Endothelial cell (in vitro differentiated cells): Measurements from ENCODE around the gene XYLT1. TPM values are rescaled to one million over a fixed set of nuclear protein-coding genes. Genes with fewer than 3 reads are reported as not detected.

Source experiments
- DNase-seq: peaks from one replicate; pipeline ENCODE4 v3.0.0; 2021; ENCODE audit warnings: low spot score
- H3K27ac Mint-ChIP-seq: one replicate; pipeline ENCODE4 v1.8.0; 2021; ENCODE audit warnings: mixed read lengths, inconsistent platforms; ENCODE audit not compliant: unreplicated experiment
- H3K27me3 Mint-ChIP-seq: one replicate; pipeline ENCODE4 v1.8.0; 2021; ENCODE audit warnings: mild to moderate bottlenecking, moderate library complexity, mixed read lengths, inconsistent platforms; ENCODE audit not compliant: unreplicated experiment
- H3K36me3 Mint-ChIP-seq: one replicate; pipeline ENCODE4 v1.8.0; 2021; ENCODE audit warnings: mild to moderate bottlenecking, low read depth, mixed read lengths, inconsistent platforms; ENCODE audit not compliant: unreplicated experiment
- H3K4me1 Mint-ChIP-seq: one replicate; pipeline ENCODE4 v1.8.0; 2021; ENCODE audit warnings: mild to moderate bottlenecking, mixed read lengths, inconsistent platforms; ENCODE audit not compliant: unreplicated experiment
- H3K4me3 Mint-ChIP-seq: one replicate; pipeline ENCODE4 v1.8.0; 2021; ENCODE audit warnings: mild to moderate bottlenecking, mixed read lengths, inconsistent platforms; ENCODE audit not compliant: unreplicated experiment
- H3K9me3 Mint-ChIP-seq: one replicate; pipeline ENCODE4 v1.8.0; 2021; ENCODE audit warnings: mixed read lengths, inconsistent platforms; ENCODE audit not compliant: unreplicated experiment
- total RNA-seq: library from RNA; stranded (reverse); fragmentation: NEBNext Ultra II Directional; extraction: Animal tissue kit (Norgen Biotek cat#: 25700); gene quantifications from one replicate; pipeline ENCODE4 v1.2.1, GENCODE V29; 2021; ENCODE audit not compliant: unreplicated experiment
- TF ChIP-seq, protein P1 (sequence below): fragments of 200-600 bp; sonication (generic); IDR thresholded peaks from one replicate; pipeline ENCODE4 v1.5.0; 2021; ENCODE audit warnings: antibody characterized with exemption; ENCODE audit not compliant: unreplicated experiment

XYLT1 gene
- total RNA-seq, 1 donor from 2014 or later: 11.1 TPM

DNA sequence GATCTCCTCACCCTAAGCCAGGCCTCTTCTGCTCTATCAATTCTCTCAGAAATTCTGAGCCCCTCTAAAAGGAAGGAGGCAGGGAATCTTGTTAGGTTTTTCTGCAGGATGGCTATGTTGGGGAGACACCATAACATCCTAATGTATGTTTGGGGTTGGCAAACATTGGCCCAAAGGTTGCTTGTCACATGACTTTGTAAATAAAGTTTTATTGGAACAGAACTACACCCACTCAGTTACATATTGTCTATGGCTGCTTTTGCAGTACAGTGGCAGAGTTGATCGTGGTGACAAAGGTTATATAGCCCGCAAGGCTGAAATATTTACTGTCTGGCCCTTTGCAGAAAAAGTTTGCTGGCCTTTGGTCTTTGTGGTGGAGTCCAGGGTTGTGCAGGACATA, 409.4 kb downstream of the XYLT1 start:
- no peaks in the 10 kb centered on the region for H3K9me3 Mint-ChIP-seq
- no peaks in the 10 kb centered on the region for H3K4me1 Mint-ChIP-seq
- TF ChIP-seq, protein P1, sequence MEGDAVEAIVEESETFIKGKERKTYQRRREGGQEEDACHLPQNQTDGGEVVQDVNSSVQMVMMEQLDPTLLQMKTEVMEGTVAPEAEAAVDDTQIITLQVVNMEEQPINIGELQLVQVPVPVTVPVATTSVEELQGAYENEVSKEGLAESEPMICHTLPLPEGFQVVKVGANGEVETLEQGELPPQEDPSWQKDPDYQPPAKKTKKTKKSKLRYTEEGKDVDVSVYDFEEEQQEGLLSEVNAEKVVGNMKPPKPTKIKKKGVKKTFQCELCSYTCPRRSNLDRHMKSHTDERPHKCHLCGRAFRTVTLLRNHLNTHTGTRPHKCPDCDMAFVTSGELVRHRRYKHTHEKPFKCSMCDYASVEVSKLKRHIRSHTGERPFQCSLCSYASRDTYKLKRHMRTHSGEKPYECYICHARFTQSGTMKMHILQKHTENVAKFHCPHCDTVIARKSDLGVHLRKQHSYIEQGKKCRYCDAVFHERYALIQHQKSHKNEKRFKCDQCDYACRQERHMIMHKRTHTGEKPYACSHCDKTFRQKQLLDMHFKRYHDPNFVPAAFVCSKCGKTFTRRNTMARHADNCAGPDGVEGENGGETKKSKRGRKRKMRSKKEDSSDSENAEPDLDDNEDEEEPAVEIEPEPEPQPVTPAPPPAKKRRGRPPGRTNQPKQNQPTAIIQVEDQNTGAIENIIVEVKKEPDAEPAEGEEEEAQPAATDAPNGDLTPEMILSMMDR: no peak
- no peak for DNase-seq
- no peaks in the 10 kb centered on the region for H3K27me3 Mint-ChIP-seq
- no peak overlapping the region for H3K27ac Mint-ChIP-seq
- H3K36me3 Mint-ChIP-seq: peaks cover 4% of the 10 kb centered on the region
- no peak overlapping the region for H3K4me3 Mint-ChIP-seq

DNA sequence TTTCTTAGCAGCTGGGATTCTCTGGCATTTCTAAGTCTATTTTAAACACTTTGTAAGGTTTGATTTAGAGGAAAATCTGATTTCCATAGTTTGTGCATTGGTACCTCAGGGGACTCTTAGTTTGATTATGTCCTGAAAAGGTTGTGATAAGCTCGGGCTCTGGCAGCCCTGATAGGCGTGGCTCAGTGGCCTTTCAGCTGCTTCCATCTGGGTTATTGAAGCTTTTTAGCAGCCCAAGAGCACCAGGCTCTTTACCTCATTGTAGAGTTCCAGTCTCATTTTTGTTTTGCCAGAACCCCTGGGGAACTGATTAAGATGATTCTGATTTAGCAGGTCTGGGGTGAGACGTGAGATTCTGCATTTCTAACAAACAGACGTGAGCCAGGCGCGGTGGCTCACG, 412.3 kb downstream of the XYLT1 start:
- H3K9me3 Mint-ChIP-seq: no peaks in the 10 kb centered on the region

DNA sequence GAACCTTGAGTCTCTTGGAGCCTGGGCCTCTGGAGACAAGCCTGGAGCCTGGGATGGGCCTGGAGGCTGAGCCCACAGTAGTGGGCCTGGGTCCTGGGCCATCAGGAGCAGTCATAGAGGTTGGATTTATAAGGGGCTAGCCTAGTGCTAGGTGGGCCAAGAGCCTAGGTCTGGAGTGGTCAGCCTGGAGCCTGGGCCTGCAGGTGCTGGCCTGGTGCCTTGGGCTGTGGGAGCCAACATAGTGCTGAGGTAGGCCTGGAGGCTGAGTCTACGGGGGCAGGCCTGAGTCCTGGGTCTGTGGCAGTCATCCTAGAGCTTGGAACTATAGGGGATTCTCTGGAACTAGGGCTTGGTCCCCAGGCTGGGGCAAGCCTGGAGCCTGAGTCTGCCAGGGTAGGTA, 414.1 kb downstream of the XYLT1 start:
- Mint-ChIP-seq H3K36me3 (no peaks in the 10 kb centered on the region), H3K4me3 (no peak overlapping the region), H3K4me1 (no peaks in the 10 kb centered on the region), H3K9me3 (no peaks in the 10 kb centered on the region), H3K27me3 (no peaks in the 10 kb centered on the region), H3K27ac (no peak overlapping the region)
- DNase-seq: no peak
- TF ChIP-seq, protein P1: no peak

More for the DNA sequence above, 412.3 kb downstream of the XYLT1 start:
- no peak overlapping the region for H3K4me3 Mint-ChIP-seq
- no peaks in the 10 kb centered on the region for H3K36me3 Mint-ChIP-seq
- H3K27ac Mint-ChIP-seq: no peak overlapping the region
- TF ChIP-seq, protein P1: no peak
- no peaks in the 10 kb centered on the region for H3K27me3 Mint-ChIP-seq
- H3K4me1 Mint-ChIP-seq: no peaks in the 10 kb centered on the region
- no peak for DNase-seq

DNA sequence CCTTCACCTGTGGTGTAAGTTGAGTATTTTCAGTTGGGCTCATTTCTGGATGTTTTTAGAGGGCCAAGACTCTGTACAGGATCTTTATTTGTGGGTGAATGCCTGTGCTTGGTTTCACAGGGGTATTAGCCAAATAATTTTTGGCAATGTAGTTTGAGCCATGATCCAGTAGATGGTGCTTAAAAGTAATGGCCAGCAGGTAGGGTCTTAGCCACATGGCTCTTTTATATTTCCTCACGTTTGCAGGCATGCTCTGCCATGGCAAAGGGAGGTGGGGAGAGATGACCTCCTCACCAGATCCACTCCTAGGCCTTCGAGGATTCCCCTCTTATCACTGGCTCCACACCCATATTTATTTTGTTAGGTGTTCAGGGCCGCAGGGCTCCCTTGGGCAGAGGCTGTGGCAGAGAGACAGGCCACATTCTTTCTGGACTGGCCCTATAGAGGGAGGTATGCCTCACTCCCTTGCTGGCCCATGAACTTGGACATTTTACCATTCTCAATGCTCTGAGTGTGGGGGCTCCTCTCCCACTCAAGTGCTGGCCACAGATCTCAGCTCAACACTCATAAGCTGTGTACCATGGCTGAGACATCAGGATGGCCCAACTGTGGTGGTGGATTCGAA, 417.1 kb downstream of the XYLT1 start:
- Mint-ChIP-seq H3K4me1 (no peaks in the 10 kb centered on the region), H3K4me3 (no peak overlapping the region), H3K27me3 (no peaks in the 10 kb centered on the region), H3K9me3 (no peaks in the 10 kb centered on the region), H3K36me3 (no peaks in the 10 kb centered on the region), H3K27ac (no peak overlapping the region)
- TF ChIP-seq, protein P1: no peak
- no peak for DNase-seq
